ENCODE results near the gene DNAI1.

GRCh38 chr9:34514401-34514800, 55.8 kb downstream of the DNAI1 start:
- TF ChIP-seq POLR2A (IDR thresholded peaks at IDR 0.05) = no peak
- no peak for TF ChIP-seq CTCF (IDR thresholded peaks at IDR 0.05)

Data from esophagus squamous epithelium (tissue), 4 donors.